GM12892 (cell line): ENCODE measurements around the gene VPS13D.
"Not testable (repeated sequence)": the region's sequence is repeated elsewhere in the genome, so short reads cannot be mapped to it uniquely, and the experiment has no call there.

Experiments
- DNase-seq: peaks from one replicate; pipeline ENCODE4 v3.0.0; 2011; ENCODE audit not compliant: insufficient read length
- FAIRE-seq: peaks from 2 replicates; lab custom pipeline; 2011; peaks lifted over from hg19 to GRCh38; lab: Jason Lieb, UNC
- POLR2A ChIP-seq: IDR thresholded peaks from 2 replicates; pipeline ENCODE4 v1.6.1; 2011; ENCODE audit warnings: low read depth, low read length, control low read depth
- POLR2AphosphoS5 ChIP-seq: IDR thresholded peaks from 2 replicates; pipeline ENCODE4 v1.6.1; 2011; ENCODE audit warnings: low read depth, low read length, control low read depth
- TAF1 ChIP-seq: IDR thresholded peaks from 2 replicates; pipeline ENCODE4 v1.6.1; 2011; ENCODE audit warnings: low read depth, mild to moderate bottlenecking, control low read depth, low read length, borderline replicate concordance

The VPS13D gene

GRCh38 chr1:12460911-12461621 lies 231.2 kb downstream of the VPS13D start:
- FAIRE-seq (no peak), DNase-seq (no peak)
- no peak for TF ChIP-seq POLR2AphosphoS5
- TF ChIP-seq POLR2A, result no peak
- no peak for TF ChIP-seq TAF1

GRCh38 chr1:12461754-12462153 lies 231.9 kb downstream of the VPS13D start:
- FAIRE-seq, result no peak
- TF ChIP-seq POLR2AphosphoS5 (no peak), TAF1 (no peak), POLR2A (no peak)

DNA sequence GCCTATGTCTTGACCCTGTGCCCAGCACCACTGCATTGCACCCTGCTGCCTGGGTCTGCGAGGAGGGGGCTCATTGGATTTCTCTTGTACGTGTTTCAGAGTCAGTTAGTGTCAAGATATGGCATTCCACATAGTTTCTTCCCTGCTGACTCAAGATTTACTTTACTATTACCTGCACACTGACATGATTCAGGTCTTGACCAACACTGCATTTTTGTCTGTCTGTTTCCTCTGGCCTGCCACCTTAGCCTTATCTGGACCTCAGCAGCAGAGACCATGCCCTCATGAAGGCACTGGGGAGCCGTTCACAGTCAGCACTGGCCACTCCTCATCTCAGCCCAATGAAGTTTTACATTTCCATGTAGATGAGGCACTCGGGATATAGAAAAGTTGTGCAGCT lies 232.8 kb downstream of the VPS13D start:
- TF ChIP-seq TAF1 (no peak), POLR2AphosphoS5 (no peak), POLR2A (no peak)
- FAIRE-seq (no peak), DNase-seq (no peak)

More at GRCh38 chr1:12461754-12462153, 231.9 kb downstream of the VPS13D start:
- DNase-seq, result no peak

GRCh38 chr1:12464045-12464461 lies 234.2 kb downstream of the VPS13D start:
- DNase-seq (no peak), FAIRE-seq (no peak)
- TF ChIP-seq POLR2AphosphoS5, result no peak
- no peak for TF ChIP-seq TAF1
- no peak for TF ChIP-seq POLR2A

- TF ChIP-seq TAF1, result no peak
- no peak for TF ChIP-seq POLR2AphosphoS5
- TF ChIP-seq POLR2A, result no peak
- DNase-seq, result no peak
- FAIRE-seq, result no peak
These were observed 234.8 kb downstream of the VPS13D start for GRCh38 chr1:12464598-12465056.

DNA sequence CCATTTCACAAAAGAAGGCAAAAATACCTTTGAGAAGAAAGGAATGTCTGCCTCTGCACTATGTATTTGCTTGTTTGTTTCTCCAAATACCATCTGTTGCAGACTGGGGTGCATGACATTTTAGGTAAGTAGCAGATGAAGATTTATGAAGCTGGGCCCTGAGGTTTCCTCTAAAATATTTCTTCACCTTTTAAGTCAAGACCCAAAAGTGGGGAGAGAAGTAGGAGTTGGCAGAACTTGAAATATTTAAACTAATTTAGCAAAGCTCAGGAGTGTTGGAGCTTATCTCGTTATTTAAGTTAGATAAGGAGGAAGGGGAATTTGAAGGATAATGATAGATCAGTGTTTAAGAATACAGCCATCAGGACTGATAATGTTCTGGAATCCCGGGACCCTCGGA lies 235.3 kb downstream of the VPS13D start:
- FAIRE-seq, result no peak
- TF ChIP-seq POLR2A (no peak), POLR2AphosphoS5 (no peak), TAF1 (no peak)
- no peak for DNase-seq

- TF ChIP-seq POLR2A (no peak), POLR2AphosphoS5 (no peak), TAF1 (no peak)
- FAIRE-seq, result no peak
These were observed 237.0 kb downstream of the VPS13D start for GRCh38 chr1:12466816-12467215.

GRCh38 chr1:12467570-12468286 lies 237.9 kb downstream of the VPS13D start:
- DNase-seq (no peak), FAIRE-seq (no peak)
- TF ChIP-seq TAF1, result no peak
- no peak for TF ChIP-seq POLR2AphosphoS5
- TF ChIP-seq POLR2A, result no peak

More at GRCh38 chr1:12466816-12467215, 237.0 kb downstream of the VPS13D start:
- no peak for DNase-seq

DNA sequence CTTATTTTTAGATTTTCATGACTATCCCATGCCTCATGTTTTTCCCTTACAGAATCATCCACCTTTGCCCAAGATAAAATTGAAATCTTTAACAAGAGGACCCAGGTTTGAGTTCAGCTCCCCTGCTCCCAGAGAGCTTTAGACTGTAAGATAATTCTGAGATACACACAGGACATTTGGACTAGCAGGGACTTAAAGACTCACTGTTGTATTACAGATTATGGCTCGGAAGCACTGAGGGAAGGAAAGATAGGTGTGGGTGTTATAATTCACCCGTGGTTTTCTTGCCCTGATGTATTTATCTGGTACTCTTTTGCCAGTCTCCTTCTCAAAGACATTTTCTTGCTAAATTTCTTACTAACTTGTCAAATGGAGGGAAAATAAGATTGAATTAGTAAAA lies 238.5 kb downstream of the VPS13D start:
- FAIRE-seq, result no peak
- DNase-seq, result no peak
- TF ChIP-seq TAF1 (no peak), POLR2A (no peak), POLR2AphosphoS5 (no peak)

DNA sequence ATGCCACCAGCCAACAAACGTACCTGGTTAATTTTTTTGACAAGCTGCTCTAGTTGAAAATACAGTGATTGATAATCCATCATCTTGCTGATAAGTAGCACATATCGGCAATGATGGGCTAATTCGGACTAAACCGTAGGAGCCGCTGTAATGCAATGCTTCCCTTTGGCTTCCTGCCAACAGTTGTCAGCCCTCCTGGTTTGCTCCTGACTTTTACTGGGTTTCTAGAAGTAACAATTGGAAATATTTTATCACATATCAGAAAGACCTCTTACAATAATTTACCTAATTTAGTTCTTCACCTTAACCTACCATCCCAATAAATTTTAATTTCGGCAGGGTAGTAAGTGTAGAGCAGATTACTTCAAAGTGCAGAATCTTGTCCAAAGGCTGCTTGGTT lies 239.7 kb downstream of the VPS13D start:
- FAIRE-seq (no peak), DNase-seq (no peak)
- TF ChIP-seq POLR2AphosphoS5 (no peak), TAF1 (no peak), POLR2A (no peak)

- DNase-seq (no peak), FAIRE-seq (no peak)
- no peak for TF ChIP-seq POLR2AphosphoS5
These were observed 240.2 kb downstream of the VPS13D start for GRCh38 chr1:12469990-12470389.

DNA sequence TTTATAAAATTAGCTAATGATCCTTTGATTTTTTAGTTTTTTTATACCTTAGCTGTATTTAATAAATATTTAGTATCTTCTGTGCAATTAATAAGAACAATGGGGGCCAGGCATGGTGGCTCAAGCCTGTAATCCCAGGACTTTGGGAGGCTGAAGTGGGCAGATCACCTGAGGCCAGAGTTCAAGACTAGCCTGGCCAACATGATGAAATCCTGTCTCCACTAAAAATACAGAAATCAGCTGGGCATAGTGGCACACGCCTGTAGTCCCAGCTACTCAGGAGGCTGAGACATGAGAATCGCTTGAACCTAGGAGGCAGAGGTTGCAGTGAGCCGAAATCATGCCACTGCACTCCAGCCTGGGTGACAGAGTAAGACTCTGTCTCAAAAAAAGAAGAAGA lies 241.1 kb downstream of the VPS13D start:
- not testable (repeated sequence) for DNase-seq, FAIRE-seq
